Fibroblast of lung (primary cell): ENCODE data around the gene SP1.
"Not testable (repeated sequence)": the region's sequence is repeated elsewhere in the genome, so short reads cannot be mapped to it uniquely, and the experiment has no call there.

ENCODE experiments used
- CTCF ChIP-seq, 2 donors: IDR thresholded peaks in 1 of 2; conservative IDR thresholded peaks in 1 of 2; 1 replicate in 1 of 2; 2 replicates in 1 of 2; pipeline ENCODE4 v1.5.1; 2011 to 2012; ENCODE audit warnings: low read length in 2 of 2, control low read depth in 1 of 2, inconsistent platforms in 1 of 2, low read depth in 1 of 2, mild to moderate bottlenecking in 1 of 2
- EZH2 ChIP-seq: IDR thresholded peaks from 2 replicates; pipeline ENCODE4 v1.5.1; 2012; ENCODE audit warnings: low read length, control low read depth, mild to moderate bottlenecking; ENCODE audit errors: missing control alignments

GRCh38 chr12:53417291-53417816 is 37.4 kb downstream of the SP1 start:
- not testable (repeated sequence) for TF ChIP-seq EZH2; CTCF (conservative IDR thresholded peaks at IDR 0.05 in 1 of 2, IDR thresholded peaks at IDR 0.05 in 1 of 2; ENCODE audit: low read depth in 1 of 2, low read length in 2 of 2)
